Psoas muscle (tissue), 8 donors: ENCODE data around the gene CARMIL1. TPM values are rescaled to one million over a fixed set of nuclear protein-coding genes. Genes with fewer than 3 reads are reported as not detected.

ENCODE experiments used
- ATAC-seq, 4 donors: fragments of 200-7000 bp; cut with Tn5 transposase; one replicate each; pipeline ENCODE4 v1.9.1; 2020; ENCODE audit warnings: moderate library complexity in 3 of 4, mild to moderate bottlenecking in 2 of 4
- DNase-seq, 2 donors: peaks; one replicate each; pipeline ENCODE4 v3.0.0-alpha.2; 2020
- H3K27ac ChIP-seq: fragments of 200-600 bp; one replicate; pipeline ENCODE4 v1.8.0; 2022
- H3K27me3 ChIP-seq, 3 donors: fragments of 200-600 bp in 1 of 3; one replicate each; pipeline versions ENCODE4 v1.6.1 to v1.8.0; 2013 to 2022; ENCODE audit warnings: low read length in 2 of 3, mild to moderate bottlenecking in 2 of 3, moderate library complexity in 1 of 3; ENCODE audit not compliant: insufficient read depth in 3 of 3
- H3K36me3 ChIP-seq, 2 donors: fragments of 200-600 bp in 1 of 2; one replicate each; pipeline versions ENCODE4 v1.6.1 to v1.8.0; 2013 to 2022; ENCODE audit warnings: low read depth in 1 of 2, mild to moderate bottlenecking in 1 of 2, moderate library complexity in 1 of 2; ENCODE audit not compliant: insufficient read depth in 1 of 2
- H3K4me1 ChIP-seq: fragments of 200-600 bp; one replicate; pipeline ENCODE4 v1.8.0; 2022
- H3K4me3 ChIP-seq: fragments of 200-600 bp; one replicate; pipeline ENCODE4 v1.8.0; 2022; ENCODE audit warnings: mild to moderate bottlenecking
- H3K9me3 ChIP-seq: fragments of 200-600 bp; one replicate; pipeline ENCODE4 v1.8.0; 2022
- CTCF ChIP-seq: fragments of 200-600 bp; IDR thresholded peaks from one replicate; pipeline ENCODE4 v1.8.0; 2022; ENCODE audit warnings: antibody characterized with exemption
- WGBS, 3 donors: extraction: QIAGEN DNeasy Blood & Tissue Kit; methylation state at CpG; one replicate each; pipeline versions ENCODE4 v1.1.6 to v1.1.7; 2013; 5-methylcytosine and 5-hydroxymethylcytosine counted together
- intact Hi-C, 2 donors: fragments of 100-400 bp; cut with DNase I; formaldehyde crosslinking; loops; one replicate each; pipeline versions ENCODE4 v1.11.0 to v1.14.2; 2022
- long read RNA-seq, 2 donors: library from polyadenylated mRNA; unstranded; transcript quantifications; one replicate each; pipeline ENCODE4 v2.0.0, GENCODE V29; 2021
- polyA plus RNA-seq, 3 donors: library from polyadenylated mRNA; stranded (reverse); fragments of 200-250 nt; gene quantifications; one replicate each; pipeline ENCODE4 v1.2.3, GENCODE V29; 2013
- total RNA-seq, 4 donors: library from RNA; stranded (reverse); fragmentation: NEBNext Ultra II Directional in 2 of 4; extraction: Animal tissue kit (Norgen Biotek cat#: 25700) in 2 of 4; gene quantifications; one replicate each; pipeline versions ENCODE4 v1.2.1 to v1.2.4, GENCODE V29; 2021 to 2023
- donor health status: healthy with polysubstance abuse.
- donor health status: DM: no; HTN: no; CAD: no; lungs with moderate emphysema.
- donor health status: Bipolar disorder and iron deficiency.
- donor health status: healthy.
- donor health status: DM: yes; HTN: yes; CAD: no.
- donor health status: DM: no; HTN: no; CAD: no.
- donor health status: DM: no; HTN: no; CAD: no.
- donor health status: DM: yes; HTN: yes; CAD: no.

Gene CARMIL1
- total RNA-seq (1 to 10 TPM in 1 of 4 donors, under 1 TPM in 3; 0.34 to 1.0 (median 0.81) TPM), polyA plus RNA-seq (under 1 TPM; 0.11 to 0.83 (median 0.44) TPM)
- long read RNA-seq, donor 1: 0 reads
- long read RNA-seq, donor 2: 0 reads

DNA sequence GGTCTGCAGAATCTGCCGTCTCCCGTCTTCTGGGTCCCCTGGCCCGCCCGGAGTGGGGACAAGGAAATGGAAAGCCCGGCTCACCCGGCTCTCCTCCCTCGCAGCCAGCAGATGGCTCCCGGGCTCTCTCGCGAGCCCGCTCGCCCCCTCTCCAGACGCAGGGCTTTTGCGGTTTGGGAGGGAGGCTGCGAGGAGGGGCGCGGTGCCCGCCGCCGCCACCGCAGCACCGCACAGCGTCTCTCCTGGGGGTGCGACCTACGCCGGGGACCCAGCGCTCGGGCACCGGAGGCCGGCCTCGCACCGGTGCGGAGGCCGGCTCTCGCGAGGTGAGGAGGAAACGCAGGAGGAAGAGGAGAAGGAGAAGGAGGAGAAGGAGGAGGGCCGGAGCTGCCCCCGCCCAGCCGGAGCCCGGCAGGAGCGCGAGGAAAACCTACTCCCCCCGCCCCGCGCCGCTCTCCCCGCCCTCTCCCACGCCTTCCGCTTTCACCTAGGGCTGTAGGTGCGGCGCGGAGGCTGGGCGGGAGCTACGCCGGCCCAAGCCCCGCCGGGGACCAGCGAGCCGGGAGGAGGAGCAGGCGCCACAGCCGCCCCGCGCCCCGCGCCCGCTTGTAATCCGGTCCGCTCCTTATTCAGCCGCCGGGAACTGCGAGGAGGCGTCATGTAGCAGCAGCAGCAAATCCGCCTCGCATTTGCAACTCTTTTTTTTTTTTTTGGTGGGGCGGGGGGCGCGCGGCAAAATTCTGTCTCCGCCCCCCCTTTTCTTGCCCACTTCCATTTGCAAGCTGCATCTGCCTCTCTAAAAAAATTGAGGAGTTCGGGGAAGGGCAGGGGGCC is at the start of gene CARMIL1:
TSS of gene CARMIL1 (plus strand) at position 461 of the 834 bp plus-strand sequence. CDS start 422 bp downstream, outside the sequence.
- intact Hi-C loops: loop anchor here (5.0 to 10.0 kb wide), 3 partner anchors 213 to 656 kb away; partner anchors contain the start of gene SLC17A2 (in 1 of the 2)
- H3K9me3 ChIP-seq: no peaks in the 10 kb centered on the region
- H3K27ac ChIP-seq: no peak within 1 kb of the TSS
- H3K36me3 ChIP-seq: no peaks in the 10 kb centered on the region
- H3K27me3 ChIP-seq: peaks cover 0 to 58% (median 0%) of the 10 kb centered on the region in 3 donors
- DNase-seq (peak; percentile 72 to 82), ATAC-seq (peak; percentile 69 to 91 (median 86))
- TF ChIP-seq CTCF: peak; percentile 48
- H3K4me1 ChIP-seq: peaks cover 8% of the 10 kb centered on the region
- peak within 1 kb of the TSS; percentile 73 for H3K4me3 ChIP-seq
- 0 to 1% (median 0%) methylated on average over 65 to 81 of the region's 81 CpGs for WGBS, 3 donors

DNA sequence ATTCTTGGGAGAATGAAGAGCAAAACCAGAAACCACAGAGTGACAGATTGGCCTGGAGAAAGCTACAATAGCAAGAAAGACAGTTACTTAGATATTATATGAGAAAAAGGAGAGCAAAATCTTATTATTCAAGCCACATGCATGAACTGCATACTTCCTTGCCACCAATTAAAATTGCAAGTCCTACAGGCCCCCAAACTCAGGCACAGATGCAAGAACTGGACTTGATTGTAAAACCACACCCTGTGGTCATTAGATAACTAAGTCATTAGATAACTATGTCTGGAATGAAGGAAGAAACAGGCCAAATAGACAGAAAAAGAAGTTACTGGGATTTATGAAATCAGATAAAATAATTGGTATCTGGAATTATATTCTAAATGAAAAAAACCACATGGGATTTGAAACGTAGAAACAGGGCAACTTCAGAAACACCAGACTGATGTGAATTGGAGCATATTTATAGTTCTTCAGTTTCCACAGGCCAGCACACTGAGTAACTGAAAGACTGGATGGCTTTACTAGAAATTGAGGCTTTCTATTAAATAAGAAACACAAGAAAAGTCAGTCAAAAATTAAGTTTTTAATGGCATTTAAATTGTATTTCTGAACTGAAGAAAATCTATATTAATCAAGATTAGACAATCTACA is 49.4 kb upstream of the CARMIL1 start:
- no peak overlapping the region for H3K4me3 ChIP-seq
- no peak for DNase-seq
- ATAC-seq: no peak
- H3K9me3 ChIP-seq: no peaks in the 10 kb centered on the region
- no peaks in the 10 kb centered on the region for H3K4me1 ChIP-seq
- 11 to 32% (median 27%) methylated on average over 1 of the region's 1 CpG for WGBS, 3 donors
- TF ChIP-seq CTCF: no peak
- H3K27me3 ChIP-seq: no peaks in the 10 kb centered on the region
- H3K36me3 ChIP-seq: no peaks in the 10 kb centered on the region
- H3K27ac ChIP-seq: no peak overlapping the region
- intact Hi-C loops: loop anchor here in 1 of 2 donors (5.0 kb wide), 1 partner anchor 328 kb away; no protein-coding TSS in a partner anchor

DNA sequence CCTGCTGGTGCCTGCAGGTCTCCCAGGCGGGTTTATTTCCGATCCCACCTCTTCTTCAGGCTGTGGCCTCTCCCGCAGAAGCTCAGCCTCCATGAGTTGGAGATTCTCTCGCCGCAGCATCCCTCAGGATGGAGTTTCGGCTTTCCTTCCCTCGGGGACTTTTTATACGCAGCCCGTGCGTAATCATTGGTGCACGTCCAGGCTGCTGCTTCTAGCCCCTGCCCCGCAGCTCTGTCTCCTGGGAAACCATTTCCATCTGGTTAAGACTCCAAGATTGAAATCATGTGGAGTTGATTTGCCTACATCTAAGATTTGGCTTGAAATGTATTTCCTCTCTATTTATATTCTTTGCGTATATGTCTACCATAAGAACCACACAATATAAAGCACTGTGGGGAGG is 46.7 kb upstream of the CARMIL1 start:
- H3K27ac ChIP-seq: no peak overlapping the region
- H3K4me1 ChIP-seq: no peaks in the 10 kb centered on the region
- intact Hi-C loops: no loop called here
- H3K27me3 ChIP-seq: no peaks in the 10 kb centered on the region
- peak; percentile 14 to 61 for DNase-seq
- TF ChIP-seq CTCF: no peak
- H3K9me3 ChIP-seq: no peaks in the 10 kb centered on the region
- no peak overlapping the region for H3K4me3 ChIP-seq
- no peak for ATAC-seq
- 36 to 45% (median 37%) methylated on average over 13 of the region's 13 CpGs for WGBS, 3 donors
- H3K36me3 ChIP-seq: no peaks in the 10 kb centered on the region

DNA sequence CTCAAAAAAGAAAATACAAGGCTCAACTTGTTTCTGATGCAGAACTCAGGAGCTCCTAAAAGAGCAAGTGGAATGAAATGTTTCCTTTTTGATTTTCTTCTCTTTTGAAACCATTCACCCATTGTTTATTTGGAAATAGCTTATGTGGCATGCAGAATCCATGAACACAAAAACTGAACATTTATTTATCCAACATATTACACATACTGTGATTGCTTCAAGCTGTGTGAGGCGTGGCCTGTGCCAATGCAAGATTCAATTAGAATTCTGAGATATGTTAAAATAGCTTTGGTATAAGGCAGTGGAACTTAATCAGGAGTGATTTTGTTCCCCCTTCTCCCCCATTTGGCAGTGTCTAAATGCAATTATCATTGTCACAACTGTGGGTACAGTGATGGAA is 45.9 kb upstream of the CARMIL1 start:
- no peaks in the 10 kb centered on the region for H3K4me1 ChIP-seq
- H3K9me3 ChIP-seq: no peaks in the 10 kb centered on the region
- no peak overlapping the region for H3K27ac ChIP-seq
- H3K36me3 ChIP-seq: no peaks in the 10 kb centered on the region
- H3K4me3 ChIP-seq: no peak overlapping the region
- intact Hi-C loops: no loop called here
- no peak for TF ChIP-seq CTCF
- ATAC-seq (no peak), DNase-seq (no peak)
- 90 to 100% (median 97%) methylated on average over 1 of the region's 1 CpG for WGBS, 3 donors
- no peaks in the 10 kb centered on the region for H3K27me3 ChIP-seq
